Heart left ventricle (tissue), 13 donors: ENCODE results near the gene DCHS2.

Experiments used
- CTCF ChIP-seq, 12 donors: fragments of 200-600 bp; sonication (generic) in 4 of 12; IDR thresholded peaks; one replicate each; pipeline versions ENCODE4 v1.5.0 to v1.8.0; 2018 to 2022; ENCODE audit warnings: antibody characterized with exemption in 12 of 12, mild to moderate bottlenecking in 5 of 12
- POLR2A ChIP-seq, 2 donors: fragments of 450-650 bp; IDR thresholded peaks; one replicate each; pipeline ENCODE4 v1.6.1; 2017; ENCODE audit warnings: antibody characterized with exemption in 2 of 2, mild to moderate bottlenecking in 2 of 2, moderate library complexity in 2 of 2
- donor health status: ischemic (EF 13 %, LVEDD 7.1; RV severe dilation, severe dysfunction).
- donor health status: DM: no; HTN: yes; CAD: no.
- donor health status: DM: no; HTN: no; CAD: no.
- donor health status: ischemic (EF 25% LVEDD 6.9; RV normal size, moderate dysfunction).
- donor health status: ischemic (EF 25% LVEDD 5.7; RV mildly dilated, moderate dysfunction).
- donor health status: ischemic (EF 35%, LVEDD 5.7; RV mildly dilated, moderate dysfunction).
- donor health status: nonischemic (EF 11% LVEDD 7.7; RV severe dilation, severe dysfunction).
- donor health status: DM: yes; HTN: yes; CAD: no.
- donor health status: PGD.
- donor health status: ischemic (EF 29% LVEDD 5.4; RV normal size, mild dysfunction).
- donor health status: nonischemic (EF 23%, LVEDD 6.1; RV moderate dilation, normal function).

GRCh38 chr4:154364066-154364845 is 127.3 kb downstream of the DCHS2 start:
- TF ChIP-seq CTCF (IDR thresholded peaks at IDR 0.05): no peak
- TF ChIP-seq POLR2A (IDR thresholded peaks at IDR 0.05): no peak
